ENCODE measurements around the gene EYS.
"Not testable (repeated sequence)": the region's sequence is repeated elsewhere in the genome, so short reads cannot be mapped to it uniquely, and the experiment has no call there.

Gene EYS

DNA sequence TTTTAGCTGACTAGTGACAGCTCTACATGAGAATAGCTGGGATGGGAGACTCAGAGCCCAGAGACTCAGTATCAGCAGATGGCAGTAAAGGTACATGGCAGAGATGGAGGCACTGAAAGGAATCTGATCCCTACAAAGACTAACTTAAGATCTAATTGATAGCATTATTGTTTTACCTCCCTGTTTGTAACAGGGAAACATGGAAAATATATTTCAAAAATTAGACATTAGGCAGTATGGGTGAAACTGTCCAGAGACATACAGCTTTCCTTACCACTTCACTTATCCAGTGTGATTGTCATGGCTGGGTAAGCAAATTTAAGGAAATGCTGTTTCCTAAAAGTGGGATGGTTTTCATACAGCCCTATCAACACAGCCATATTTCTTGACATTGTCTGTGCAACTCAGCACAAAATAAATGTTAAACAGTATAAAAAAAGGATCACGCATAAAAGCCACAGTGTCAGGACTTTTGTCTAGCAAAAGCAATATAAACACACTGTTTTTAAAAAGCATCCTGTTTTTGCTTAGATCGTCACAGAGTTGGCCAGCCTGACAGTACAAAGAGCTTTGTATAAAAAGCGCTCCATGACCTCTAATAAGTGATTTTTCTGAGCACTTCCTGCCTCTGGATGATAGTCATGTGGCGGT lies 1694.5 kb downstream of the EYS start:
- no peak for DNase-seq (ENCODE audit: low read depth in 1 of 2, low spot score in 1 of 2)

DNA sequence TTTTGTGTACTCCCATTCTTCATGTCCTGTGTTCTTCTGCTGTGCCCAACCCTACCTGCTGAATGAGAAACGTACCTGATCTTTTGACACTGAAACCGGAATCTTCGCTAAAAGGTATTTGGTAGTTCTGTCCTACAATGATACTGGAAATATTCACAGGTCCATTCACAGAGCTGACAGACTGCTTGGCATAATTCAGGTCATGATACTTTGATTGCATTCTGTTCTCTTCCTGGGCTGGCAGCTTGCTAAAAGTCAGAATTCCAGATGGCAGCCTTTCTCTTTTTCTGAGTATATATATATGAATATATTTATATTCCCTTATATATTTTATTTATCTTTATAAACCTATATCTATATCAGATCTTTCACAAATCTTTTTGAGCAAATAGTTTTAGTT lies 1696.4 kb downstream of the EYS start:
- DNase-seq (ENCODE audit: low read depth in 1 of 2, low spot score in 1 of 2), result no peak

DNA sequence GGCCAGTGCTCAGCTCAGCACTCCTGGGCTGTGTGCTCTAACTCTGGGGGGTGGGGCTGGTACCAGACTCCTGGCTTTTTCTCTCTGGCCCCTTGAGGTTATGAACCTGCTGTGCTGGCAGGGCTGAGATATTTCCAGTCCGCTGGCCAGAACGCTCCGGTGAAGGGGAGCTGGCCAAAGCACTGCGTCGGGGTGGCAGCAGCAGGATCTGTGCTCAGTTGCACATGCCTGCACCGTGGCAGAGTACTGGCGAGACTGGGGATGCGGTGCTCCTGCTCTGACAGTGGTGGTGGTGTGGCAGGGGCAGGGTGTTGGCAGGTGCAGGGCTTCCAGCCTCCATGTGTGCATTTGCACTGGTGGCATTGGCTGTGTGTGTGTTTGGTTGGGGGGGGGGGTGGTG lies 1697.0 kb downstream of the EYS start:
- DNase-seq (ENCODE audit: low read depth in 1 of 2, low spot score in 1 of 2), result no peak

DNA sequence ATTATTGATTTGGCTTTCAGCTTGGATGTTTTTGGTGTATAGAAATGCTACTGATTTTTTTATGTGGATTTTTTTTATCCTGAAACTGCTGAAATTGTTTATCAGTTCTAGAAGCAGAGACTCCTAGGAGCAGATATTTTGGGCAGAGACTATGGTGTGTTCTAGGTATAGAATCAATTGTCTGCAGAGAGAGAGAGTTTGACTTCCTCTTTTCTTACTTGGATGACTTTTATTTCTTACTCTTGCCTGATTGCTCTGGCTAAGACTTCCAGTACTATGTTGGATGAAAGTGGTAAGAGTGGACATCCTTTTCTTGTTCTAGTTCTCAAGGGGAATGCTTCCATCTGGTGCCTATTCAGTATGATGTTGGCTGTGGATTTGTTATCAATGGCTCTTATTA lies 1700.8 kb downstream of the EYS start:
- no peak for DNase-seq (ENCODE audit: low read depth in 1 of 2, low spot score in 1 of 2)

DNA sequence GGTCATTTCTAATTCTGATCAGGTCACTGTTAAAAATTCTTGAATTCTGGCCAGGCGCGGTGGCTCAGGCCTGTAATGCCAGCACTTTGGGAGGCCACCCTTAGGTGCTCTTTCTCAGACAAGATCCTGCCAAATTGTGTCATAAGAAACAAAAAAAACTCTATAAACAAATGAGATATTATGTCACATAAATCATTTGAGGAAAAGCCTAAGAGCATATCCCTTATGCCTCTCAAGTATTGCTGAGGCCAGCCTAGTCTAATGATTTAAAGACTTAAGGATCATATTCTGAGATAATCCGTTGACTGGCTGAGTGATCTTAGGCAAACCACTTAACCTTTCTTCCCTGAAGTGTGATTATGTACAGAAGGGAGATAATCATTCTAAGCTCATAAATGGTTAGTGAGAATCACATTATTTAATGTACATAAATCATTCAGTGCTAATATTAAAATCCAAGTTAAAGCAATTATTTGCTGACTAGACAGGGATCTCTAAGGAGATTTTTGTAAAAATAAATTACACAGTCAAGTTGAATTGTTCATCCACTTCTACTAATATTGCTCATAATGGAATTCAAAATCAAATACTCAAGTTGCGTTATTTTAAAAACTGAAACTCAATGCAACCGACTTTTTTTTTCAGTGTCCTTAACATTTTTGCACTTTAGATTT lies 1706.1 kb downstream of the EYS start:
- DNase-seq (ENCODE audit: low read depth in 1 of 2, low spot score in 1 of 2), result no peak

DNA sequence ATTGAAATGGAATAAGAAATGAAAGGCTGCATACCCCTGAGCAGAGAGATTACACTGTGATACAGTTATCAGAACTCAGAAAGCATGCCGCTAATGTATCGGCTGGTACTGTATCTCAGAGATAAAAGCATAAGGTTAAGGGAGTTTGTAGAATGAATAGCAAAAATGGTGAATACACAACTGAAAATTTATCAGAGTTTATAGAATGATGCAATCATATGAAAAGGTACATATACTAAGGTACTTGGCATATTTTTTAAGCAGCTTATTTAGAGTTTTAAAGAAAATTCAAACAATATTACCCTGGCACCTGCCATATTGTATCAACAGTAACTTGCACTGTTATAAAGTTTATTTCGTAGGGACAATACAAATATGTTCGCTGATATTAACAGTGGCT lies 1707.4 kb downstream of the EYS start:
- DNase-seq (ENCODE audit: low read depth in 1 of 2, low spot score in 1 of 2), result no peak

DNA sequence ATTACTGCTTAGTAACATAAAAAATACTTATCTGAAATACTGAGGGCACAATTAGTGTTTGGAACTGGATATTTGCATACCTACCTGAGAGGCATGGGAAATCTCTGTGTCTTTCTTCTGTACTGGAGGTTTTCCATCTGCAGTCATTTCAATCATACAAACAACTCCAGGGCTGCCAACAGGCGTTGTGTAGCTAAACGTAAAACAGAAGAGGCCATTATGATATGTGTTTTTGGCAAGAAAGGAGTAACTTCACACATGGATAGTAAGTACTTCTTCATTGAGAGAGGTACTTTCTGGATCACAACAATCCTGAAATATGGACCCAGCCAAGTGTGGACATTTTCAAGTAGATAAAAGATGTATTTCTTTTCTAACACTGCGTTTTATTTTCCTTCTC lies 1708.0 kb downstream of the EYS start:
- DNase-seq (ENCODE audit: low read depth in 1 of 2, low spot score in 1 of 2), result no peak

DNA sequence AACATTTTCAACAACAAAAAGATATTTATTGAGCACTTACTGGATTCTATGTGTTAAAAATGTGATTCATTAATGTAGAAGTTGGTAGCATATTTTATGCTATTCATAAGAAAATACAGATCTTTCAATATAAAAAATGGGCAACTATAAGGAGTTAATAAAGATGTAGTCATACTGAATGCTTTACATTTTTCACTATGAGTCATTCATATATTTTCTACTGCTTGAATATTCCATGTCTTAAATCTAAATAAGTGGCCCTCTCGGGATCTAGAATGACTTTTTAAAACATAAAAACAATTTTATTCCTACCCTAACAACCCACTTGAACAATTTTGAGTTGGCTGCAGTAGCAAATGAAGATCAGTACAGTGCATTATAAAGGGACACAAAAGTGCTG lies 1709.3 kb downstream of the EYS start:
- no peak for DNase-seq (ENCODE audit: low read depth in 1 of 2, low spot score in 1 of 2)

DNA sequence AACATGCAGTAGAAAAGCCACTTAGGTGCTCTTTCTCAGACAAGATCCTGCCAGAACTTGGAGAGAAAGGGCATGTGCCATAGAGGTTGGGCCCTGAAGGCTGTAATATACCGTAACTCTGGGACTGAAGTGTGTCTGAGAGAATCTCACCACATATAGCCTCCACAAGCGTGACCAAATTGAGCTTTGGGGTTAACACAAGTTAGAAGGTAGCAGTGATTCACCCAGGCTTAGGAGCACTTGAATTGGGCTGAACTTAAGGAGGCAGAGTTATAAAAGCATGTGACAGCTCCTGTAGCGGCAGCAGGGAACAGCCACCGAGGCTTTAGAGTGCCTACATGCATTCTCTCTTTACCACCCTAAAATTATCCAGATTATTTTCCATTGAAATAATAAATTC lies 1709.8 kb downstream of the EYS start:
- no peak for DNase-seq (ENCODE audit: low read depth in 1 of 2, low spot score in 1 of 2)

DNA sequence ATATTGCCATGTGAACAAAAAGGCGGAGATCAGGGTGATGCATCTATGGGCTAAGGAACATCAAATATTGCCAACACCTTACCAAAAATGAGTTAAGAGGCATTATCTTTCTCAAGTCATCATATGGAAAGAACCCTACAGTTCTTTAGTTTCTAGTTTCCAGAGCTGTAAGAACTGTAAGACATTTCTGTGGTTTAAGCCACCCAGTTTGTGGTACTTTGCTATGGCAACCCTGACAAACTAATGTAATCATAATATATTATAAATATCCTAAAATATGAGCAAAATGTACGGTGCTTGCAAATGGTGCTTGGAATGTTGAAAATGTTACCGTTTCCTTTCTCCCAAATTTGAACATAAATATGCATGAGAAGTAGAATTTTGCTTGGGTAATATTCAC lies 1721.8 kb downstream of the EYS start:
- no peak for DNase-seq (ENCODE audit: low read depth in 1 of 2, low spot score in 1 of 2)

DNA sequence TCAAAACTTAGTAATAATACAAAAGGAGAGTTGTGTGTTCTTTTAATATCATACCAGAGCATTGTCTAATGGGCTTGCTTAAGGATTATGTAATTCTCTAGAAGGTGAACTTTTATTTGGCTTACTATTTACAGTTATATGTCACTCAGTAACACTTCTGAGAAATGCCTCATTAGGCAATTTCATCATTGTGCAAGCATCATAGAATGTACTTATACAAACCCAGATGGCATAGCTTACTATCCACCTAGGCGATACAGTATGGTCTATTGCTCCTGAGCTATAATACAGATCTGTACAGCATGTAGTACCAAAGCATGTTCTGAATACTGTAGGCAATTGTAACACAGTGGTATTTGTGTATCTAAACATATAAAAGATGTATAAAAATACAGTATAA lies 1731.3 kb downstream of the EYS start:
- no peak for DNase-seq (ENCODE audit: low read depth in 1 of 2, low spot score in 1 of 2)

DNA sequence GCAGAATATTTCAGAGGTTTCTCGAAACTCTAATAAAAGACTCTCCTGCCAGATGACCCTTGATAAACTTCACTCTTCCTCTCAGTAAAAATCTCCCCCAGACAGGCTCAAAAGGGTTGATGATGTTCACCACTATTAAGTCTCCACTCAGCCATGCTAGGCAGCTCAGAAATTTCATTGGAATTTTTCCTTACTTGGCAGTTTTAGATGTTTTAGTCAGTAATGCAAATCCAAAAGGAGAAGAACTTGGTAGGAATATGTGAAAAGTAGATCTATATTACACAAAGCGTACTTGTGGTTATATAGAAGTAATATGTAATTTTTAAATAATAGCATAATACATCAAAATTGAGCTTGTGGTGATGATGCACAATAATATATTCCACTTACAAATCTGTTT lies 1738.4 kb downstream of the EYS start:
- DNase-seq (ENCODE audit: low read depth in 1 of 2, low spot score in 1 of 2), result no peak

DNA sequence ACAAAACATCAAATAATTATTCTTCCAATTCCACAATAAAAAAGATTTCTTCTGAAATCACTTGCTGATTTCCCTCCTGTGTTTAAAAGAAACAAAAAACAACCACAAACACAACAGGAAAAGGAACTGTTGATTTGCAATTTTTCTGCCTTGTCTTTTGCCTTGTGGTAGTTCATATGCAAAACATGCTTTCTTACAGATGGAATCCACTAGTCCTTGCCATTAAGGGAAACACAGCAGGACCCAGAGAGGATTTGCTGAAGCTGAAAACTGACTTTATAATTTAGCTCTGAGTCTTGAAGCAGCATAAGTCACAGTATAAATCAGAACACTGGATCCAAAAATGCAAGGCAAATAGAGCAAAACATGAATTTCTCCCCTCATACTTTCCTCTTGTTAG lies 1742.7 kb downstream of the EYS start:
- DNase-seq (ENCODE audit: low read depth in 1 of 2, low spot score in 1 of 2), result no peak

DNA sequence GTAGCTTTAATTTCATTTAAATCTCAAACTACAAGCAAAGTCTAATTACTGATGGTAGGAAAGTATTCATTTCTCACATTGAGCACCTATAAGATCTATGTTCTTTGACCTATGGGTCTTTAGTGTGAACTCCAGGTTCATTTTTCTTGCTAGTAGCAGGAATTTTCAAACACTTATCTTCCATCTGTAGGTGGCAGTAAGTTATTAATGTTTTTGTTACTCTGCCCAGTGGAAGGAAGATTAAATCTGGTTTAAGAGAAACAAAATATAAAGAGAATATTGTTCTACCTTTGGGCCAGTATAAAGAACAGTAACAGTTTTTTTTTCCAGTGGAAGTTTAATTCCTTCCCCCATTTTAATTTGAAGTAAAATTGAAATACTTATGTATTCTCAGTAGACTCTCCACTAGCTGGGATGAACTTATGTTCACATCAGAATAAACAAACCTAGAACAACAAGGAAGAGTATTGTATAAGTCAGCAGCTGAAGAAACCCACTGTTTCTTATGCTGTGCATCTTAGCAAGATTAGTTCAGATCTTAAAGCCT lies 1743.2 kb downstream of the EYS start:
- no peak for DNase-seq (ENCODE audit: low read depth in 1 of 2, low spot score in 1 of 2)

DNA sequence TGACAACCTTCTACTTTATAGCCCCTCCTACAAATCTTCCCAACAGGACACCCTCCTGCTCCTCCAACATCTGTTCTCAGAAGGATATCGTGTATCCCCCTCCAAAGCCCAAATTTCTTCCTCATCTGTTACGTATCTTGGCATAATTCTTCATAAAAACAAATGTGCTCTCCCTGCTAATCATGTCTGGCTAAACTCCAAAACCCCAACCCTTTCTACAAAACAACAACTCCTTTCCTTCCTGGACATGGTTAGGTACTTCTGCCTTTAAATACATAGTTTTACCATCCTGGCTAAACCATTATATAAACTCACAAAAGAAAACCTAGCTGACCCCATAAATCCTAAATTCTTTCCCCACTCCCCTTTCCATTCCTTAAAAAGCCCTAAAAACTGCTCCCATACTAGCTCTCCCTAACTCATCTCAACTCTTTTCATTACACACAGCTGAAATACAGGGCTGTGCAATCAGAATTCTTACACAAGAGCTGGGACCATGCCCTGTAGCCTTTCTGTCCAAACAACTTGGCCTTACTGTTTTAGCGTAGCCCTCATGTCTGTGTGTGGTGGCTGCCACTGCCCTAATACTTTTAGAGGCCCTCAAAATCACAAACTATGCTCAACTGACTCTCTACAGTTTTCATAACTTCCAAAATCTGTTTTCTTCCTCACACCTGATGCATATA lies 1753.5 kb downstream of the EYS start:
- not testable (repeated sequence) for DNase-seq (ENCODE audit: low read depth in 1 of 2, low spot score in 1 of 2)

DNA sequence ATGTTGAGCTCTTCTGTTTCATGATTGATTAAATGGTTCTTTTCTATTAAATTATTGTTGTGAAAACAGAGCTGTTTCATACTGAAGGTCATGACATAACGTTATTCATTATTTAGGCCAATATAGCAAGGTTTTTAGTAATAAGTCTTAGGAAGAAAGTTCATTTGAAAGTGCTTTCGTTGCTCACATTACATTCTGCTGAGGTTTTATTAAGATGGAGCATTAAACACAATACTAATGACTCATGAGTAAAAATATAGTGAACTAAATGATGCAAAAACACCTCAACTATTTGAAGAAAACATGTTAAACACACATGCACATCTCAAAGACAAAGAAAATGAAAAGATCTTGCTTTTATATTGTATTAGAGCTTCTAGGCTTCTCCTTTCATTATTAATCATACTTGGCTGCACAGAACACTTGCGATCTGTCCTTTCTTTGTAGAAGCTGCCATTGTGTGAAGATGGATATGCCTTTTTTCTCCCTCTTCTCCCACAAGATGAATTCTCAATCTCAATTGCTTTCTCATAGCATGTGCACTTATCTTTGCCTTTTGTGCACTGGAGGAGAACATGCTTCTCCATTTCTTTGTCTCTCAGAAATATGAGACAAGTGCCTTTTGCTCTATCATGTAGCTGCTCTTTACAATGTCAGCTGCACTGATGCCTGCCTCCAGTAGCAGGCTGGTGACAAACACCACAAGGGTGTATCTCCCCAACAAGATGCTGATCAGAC lies 1759.1 kb downstream of the EYS start:
- no peak for DNase-seq (ENCODE audit: low read depth in 1 of 2, low spot score in 1 of 2)

DNA sequence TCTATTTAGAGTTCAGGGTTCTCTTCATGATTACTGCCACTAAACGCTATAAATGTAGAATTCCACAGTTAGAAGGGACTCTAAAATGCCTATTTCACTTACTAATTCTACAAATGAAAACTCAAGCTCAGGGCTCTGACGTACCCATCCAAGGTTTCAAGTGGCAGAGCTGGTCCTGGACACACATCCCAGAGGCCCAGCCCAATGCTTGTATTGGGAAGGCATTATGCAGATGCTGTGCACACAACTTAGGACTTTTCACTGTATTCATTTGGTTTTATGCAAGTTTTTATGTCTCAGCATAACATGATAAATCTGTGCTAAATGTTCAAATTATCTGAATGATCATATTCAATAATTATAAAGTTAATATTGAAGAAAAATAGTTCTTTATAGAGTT lies 1761.0 kb downstream of the EYS start:
- no peak for DNase-seq (ENCODE audit: low read depth in 1 of 2, low spot score in 1 of 2)

DNA sequence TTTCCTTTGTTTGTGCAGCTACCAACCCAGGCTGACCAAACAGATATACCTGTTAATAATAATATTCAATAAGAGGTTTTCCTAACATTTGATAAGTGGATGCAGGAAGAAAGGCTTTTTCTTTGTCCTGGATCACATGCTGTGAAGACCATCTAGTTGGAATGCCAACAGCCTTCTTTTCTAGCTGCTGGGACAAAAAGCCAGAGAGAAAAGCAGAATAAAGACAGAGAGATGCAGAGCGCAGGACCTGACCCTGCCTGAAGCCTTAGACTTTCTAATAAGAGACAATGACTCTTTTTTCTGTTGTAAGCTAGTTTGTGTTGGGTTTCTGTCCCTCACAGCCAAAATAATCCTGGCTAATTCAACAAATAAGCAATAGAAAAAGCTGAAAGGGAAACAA lies 1763.2 kb downstream of the EYS start:
- no peak for DNase-seq (ENCODE audit: low read depth in 1 of 2, low spot score in 1 of 2)

DNA sequence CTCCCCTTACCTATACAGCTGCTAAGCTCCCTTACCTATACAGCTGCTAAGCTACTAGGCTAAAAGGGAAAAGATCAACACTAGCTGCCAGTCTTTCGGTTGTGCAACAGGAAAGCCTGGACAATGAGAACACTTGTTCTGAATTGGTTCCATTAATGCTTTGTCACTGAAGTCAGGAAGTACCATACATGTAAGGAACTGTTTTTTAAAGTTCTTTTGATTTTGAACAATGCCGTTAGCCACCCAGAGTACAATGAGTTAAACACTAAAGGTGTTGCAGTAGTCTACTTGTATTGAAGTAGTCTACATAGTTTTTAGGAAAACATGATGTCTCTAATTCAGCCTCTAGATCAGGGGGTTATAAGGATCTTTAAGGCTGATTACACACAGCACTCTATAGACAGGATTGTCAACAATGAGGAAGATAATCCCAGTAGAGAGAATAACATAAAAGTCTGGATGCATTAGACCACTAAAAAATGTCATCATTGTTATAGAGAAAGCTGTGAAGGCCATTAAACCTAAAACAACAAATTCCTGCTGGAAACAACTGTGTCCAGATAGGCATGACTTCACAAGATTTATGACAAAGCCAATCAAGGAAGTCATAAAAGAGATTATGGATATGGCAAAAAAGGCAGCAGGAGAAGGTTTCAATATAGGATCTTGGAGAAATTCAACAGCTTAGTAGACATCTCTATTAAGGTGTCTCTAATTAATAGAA lies 1765.1 kb downstream of the EYS start:
- no peak for DNase-seq (ENCODE audit: low read depth in 1 of 2, low spot score in 1 of 2)

DNA sequence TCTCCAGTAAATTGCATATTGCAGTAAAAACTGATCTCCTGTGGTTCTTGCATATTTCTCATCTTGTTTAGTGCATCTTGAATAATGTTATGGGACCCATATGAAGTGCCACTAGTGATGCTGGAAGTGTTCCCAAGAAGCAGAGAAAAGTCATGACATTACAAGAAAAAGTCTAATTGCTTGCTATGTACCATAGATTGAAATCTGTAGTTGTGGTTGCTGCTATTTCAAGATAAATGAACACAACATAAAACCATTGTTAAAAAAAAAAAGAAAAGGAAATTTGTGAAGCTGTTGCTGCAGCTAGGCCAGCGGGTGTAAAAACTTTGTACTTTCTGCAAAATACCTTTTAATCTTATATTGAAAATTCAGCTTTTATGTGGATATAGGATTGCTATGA lies 1767.0 kb downstream of the EYS start:
- no peak for DNase-seq (ENCODE audit: low read depth in 1 of 2, low spot score in 1 of 2)

DNA sequence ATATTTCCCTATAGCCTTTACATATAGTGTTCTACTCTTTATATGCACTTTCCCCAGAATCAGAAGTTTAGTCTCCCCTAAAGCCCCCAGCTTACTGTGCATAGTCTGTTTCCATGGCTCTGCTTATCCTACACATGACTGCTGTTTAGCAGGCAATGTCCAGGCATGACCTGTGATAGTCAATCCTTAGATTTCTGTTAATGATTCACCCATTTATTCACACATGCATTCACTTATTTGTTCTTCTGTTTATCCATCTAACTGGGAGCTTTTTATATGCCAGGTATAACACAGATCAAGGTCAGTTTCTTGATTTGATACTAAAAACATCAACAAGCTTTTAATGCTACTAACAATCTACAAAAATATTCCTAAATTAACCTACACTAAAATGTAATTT lies 1770.6 kb downstream of the EYS start:
- DNase-seq (ENCODE audit: low read depth in 1 of 2, low spot score in 1 of 2), result no peak
